Uterus (tissue), 4 donors: ENCODE data around the gene SELENOM. TPM values are rescaled to one million over a fixed set of nuclear protein-coding genes. Genes with fewer than 3 reads are reported as not detected.
A peak's percentile ranks its signal among the peaks of the same experiment; 100 is the strongest.

ENCODE experiments used
- DNase-seq, 2 donors: peaks; one replicate each; pipeline ENCODE4 v3.0.0-alpha.2; 2019 to 2020
- H3K27ac ChIP-seq, 2 donors: fragments of 200-600 bp; sonication (generic); 1 replicate in 1 of 2; 2 replicates in 1 of 2; pipeline ENCODE4 v1.5.1; 2016 to 2018
- H3K27me3 ChIP-seq, 2 donors: fragments of 200-600 bp; sonication (generic); one replicate each; pipeline ENCODE4 v1.5.1; 2018 to 2019; ENCODE audit warnings: control low read depth in 1 of 2
- H3K36me3 ChIP-seq, 2 donors: fragments of 200-600 bp; sonication (generic); one replicate each; pipeline ENCODE4 v1.5.1; 2019; ENCODE audit warnings: control low read depth in 1 of 2
- H3K4me1 ChIP-seq, 2 donors: fragments of 200-600 bp; sonication (generic); one replicate each; pipeline ENCODE4 v1.5.1; 2018 to 2019; ENCODE audit warnings: control low read depth in 1 of 2
- H3K4me3 ChIP-seq, 2 donors: fragments of 200-600 bp; sonication (generic); 1 replicate in 1 of 2; 2 replicates in 1 of 2; pipeline ENCODE4 v1.5.1; 2018 to 2019; ENCODE audit warnings: mild to moderate bottlenecking in 1 of 2
- H3K9me3 ChIP-seq, 2 donors: fragments of 200-600 bp; sonication (generic); one replicate each; pipeline ENCODE4 v1.5.1; 2019; ENCODE audit warnings: control low read depth in 1 of 2
- POLR2A ChIP-seq, 2 donors: fragments of 450-650 bp; IDR thresholded peaks; one replicate each; pipeline ENCODE4 v1.6.1; 2016; ENCODE audit warnings: antibody characterized with exemption in 2 of 2, mild to moderate bottlenecking in 1 of 2, moderate library complexity in 1 of 2
- intact Hi-C: fragments of 100-400 bp; cut with DNase I; formaldehyde crosslinking; loops from one replicate; pipeline ENCODE4 v1.15.1; 2023; ENCODE audit warnings: low total_unique reads
- total RNA-seq, 4 donors: library from RNA; depleted of rRNA in 3 of 4; stranded (reverse); fragments of >200 nt in 3 of 4; gene quantifications; one replicate each; pipeline versions ENCODE4 v1.1.0 to v1.2.4, GENCODE V29; 2014 to 2023
- TF ChIP-seq, protein P1 (sequence below), 4 experiments: fragments of 200-600 bp in 2 of 4; fragments of 450-650 bp in 2 of 4; sonication (generic) in 2 of 4; IDR thresholded peaks; one replicate each; pipeline ENCODE4 v1.5.1; 2016 to 2019; ENCODE audit warnings: antibody characterized with exemption in 4 of 4, mild to moderate bottlenecking in 2 of 4, moderate library complexity in 1 of 4
- donor health status: DM: yes; HTN: yes; CAD: no.

SELENOM gene
- total RNA-seq, 4 donors from 2014 or later: 91.7 to 2,170 (median 948) TPM

DNA sequence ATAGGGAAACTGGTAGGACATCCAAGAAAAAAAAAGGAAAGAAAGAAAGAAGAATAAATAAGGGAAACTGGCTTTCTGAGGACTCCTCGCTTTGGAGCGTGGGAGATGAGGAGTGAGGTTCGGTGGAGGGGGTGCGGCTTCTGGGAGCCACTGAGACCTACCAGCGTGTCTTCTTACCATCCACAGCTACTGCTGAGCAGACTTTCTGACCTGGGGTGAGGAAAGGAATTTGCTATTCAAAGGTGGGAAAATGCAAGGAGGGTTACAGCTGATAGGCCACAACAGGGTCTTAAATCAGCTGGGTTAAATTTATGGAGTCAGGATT lies 488 bp upstream of the SELENOM start:
- Histone ChIP-seq H3K27me3 (no peaks in the 10 kb centered on the region), H3K4me1 (no peaks in the 10 kb centered on the region), H3K36me3 (no peaks in the 10 kb centered on the region), H3K9me3 (no peaks in the 10 kb centered on the region), H3K27ac (peak overlapping the region; percentile 86 to 96), H3K4me3 (peak overlapping the region; percentile 32 to 90)
- TF ChIP-seq POLR2A (IDR thresholded peaks at IDR 0.05): no peak
- TF ChIP-seq, protein P1, sequence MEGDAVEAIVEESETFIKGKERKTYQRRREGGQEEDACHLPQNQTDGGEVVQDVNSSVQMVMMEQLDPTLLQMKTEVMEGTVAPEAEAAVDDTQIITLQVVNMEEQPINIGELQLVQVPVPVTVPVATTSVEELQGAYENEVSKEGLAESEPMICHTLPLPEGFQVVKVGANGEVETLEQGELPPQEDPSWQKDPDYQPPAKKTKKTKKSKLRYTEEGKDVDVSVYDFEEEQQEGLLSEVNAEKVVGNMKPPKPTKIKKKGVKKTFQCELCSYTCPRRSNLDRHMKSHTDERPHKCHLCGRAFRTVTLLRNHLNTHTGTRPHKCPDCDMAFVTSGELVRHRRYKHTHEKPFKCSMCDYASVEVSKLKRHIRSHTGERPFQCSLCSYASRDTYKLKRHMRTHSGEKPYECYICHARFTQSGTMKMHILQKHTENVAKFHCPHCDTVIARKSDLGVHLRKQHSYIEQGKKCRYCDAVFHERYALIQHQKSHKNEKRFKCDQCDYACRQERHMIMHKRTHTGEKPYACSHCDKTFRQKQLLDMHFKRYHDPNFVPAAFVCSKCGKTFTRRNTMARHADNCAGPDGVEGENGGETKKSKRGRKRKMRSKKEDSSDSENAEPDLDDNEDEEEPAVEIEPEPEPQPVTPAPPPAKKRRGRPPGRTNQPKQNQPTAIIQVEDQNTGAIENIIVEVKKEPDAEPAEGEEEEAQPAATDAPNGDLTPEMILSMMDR (IDR thresholded peaks at IDR 0.05): no peak
- intact Hi-C loops: no loop called here
- no peak for DNase-seq

DNA sequence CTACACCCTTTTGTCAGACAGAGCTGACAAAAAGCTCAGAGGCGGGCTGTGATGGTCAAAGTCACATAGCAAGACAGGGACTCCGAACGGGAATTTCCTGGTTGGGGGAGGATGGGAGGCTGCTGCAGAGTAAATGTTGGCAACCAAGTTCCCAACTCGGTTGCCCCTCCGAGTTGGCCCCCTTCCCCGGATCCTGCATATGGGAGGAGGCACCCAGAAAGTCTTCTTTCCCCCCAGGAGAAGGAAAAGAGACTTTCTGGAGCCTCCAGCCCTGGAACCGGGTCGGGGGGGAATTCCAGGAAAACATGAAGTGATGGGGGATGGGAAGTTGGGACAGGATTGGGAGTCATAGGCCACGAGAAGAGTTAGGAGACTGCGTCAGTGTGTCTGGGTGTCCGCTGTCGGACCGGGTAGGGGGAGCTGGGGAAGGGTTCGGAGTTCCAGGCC lies 614 bp downstream of the SELENOM start:
- peak overlapping the region; percentile 96 to 100 for H3K27ac ChIP-seq
- H3K36me3 ChIP-seq: no peaks in the 10 kb centered on the region
- H3K4me1 ChIP-seq: peaks cover 0 to 3% of the 10 kb centered on the region in 2 donors
- peak; percentile 43 to 65 for DNase-seq
- intact Hi-C loops: no loop called here
- no peaks in the 10 kb centered on the region for H3K27me3 ChIP-seq
- peak overlapping the region; percentile 90 to 95 for H3K4me3 ChIP-seq
- TF ChIP-seq POLR2A (IDR thresholded peaks at IDR 0.05): no peak
- TF ChIP-seq, protein P1 (IDR thresholded peaks at IDR 0.05): no peak
- no peaks in the 10 kb centered on the region for H3K9me3 ChIP-seq

DNA sequence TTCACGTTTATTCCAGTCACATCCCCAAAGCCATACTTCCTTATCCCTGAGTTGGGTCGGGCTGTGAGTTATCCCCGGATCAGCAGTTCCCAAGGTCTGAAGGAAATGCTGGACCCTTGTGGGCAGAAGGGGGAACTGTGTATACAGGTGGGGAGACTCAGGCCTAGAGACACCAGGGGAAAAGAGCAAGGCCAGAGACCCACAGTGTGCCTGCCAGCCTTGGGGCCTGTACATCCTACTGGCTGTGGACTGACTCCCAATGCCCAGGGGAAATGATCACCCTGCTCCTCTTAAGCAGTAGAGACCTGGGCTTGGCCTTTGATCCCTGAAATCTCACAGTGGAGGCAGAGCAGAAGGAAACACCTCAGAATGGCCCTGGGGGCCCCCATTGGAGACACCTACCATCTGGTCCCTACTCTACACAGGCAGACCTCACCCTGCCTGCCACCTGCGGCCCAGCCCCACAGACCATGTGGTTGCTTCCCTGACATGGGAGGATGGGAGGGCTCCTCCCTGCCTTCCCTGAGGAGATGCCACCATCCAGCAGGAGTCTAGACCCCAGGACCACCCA lies 1.3 kb downstream of the SELENOM start:
- Histone ChIP-seq H3K4me3 (peak overlapping the region; percentile 90 to 95), H3K9me3 (no peaks in the 10 kb centered on the region), H3K27me3 (no peaks in the 10 kb centered on the region), H3K27ac (peak overlapping the region; percentile 96 to 100), H3K4me1 (peaks cover 0 to 4% of the 10 kb centered on the region in 2 donors), H3K36me3 (no peaks in the 10 kb centered on the region)
- TF ChIP-seq POLR2A (IDR thresholded peaks at IDR 0.05): no peak
- TF ChIP-seq, protein P1 (IDR thresholded peaks at IDR 0.05): peak in 2 of 4 experiments; percentile 14 to 22
- peak; percentile 41 to 61 for DNase-seq
- intact Hi-C loops: no loop called here

DNA sequence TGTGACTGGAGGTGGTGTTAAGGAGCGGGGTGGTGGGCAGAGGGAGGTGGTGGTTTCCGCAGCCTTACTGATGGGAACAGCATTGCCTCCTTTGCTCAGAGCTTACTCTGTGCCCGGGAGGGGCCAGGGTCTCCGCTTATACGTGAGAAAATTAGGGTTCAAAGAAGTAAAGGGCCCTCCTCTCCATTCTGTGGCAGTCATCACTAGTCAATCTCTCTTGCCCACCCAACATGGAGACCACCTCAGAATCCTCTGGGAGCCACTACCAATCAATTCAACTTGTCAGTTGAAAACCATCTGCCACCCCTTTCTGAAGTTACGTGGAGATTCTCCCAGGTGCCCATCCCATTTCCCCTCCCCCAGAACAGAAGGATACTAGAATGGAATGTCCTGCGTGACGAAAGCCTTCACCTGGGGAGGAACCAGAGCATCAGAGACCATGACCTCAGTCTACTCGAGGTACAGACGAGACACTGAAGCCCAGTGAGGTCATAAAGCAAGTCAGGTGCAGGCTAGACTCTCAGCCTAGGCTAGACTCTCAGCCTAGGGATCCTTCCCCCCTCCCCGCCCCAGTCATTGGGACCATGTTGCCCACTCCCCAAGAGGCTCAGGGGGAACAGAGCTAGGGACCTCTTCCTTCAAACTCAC lies 2.0 kb downstream of the SELENOM start:
- H3K9me3 ChIP-seq: no peaks in the 10 kb centered on the region
- no peaks in the 10 kb centered on the region for H3K27me3 ChIP-seq
- intact Hi-C loops: no loop called here
- peak overlapping the region; percentile 90 to 95 for H3K4me3 ChIP-seq
- peak in 1 of 2 donors; percentile 48 for DNase-seq
- no peaks in the 10 kb centered on the region for H3K36me3 ChIP-seq
- H3K27ac ChIP-seq: peak overlapping the region; percentile 96 to 100
- TF ChIP-seq, protein P1 (IDR thresholded peaks at IDR 0.05): no peak
- TF ChIP-seq POLR2A (IDR thresholded peaks at IDR 0.05): no peak
- H3K4me1 ChIP-seq: peaks cover 0 to 4% of the 10 kb centered on the region in 2 donors

DNA sequence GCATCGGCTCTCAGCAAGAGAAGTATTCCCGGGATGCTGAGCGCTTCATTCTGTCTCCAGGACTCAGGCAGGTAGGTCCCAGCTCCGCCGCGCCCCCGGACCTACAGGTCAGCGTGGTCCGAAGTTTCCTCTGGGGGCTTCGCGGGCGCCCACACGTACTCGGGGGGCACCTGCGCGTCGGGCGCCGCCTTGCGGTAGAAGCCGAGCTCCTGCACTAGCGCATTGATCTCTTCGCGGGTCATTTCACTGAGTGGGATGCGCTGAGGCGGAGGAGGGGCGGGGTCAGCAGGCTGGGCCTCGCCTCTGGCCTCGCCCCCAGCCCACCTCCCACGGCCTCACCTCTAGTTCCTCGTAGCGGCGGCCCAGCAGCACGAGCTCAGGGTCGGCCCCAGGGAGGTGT lies 2.5 kb downstream of the SELENOM start:
- DNase-seq: peak; percentile 65 to 72
- H3K9me3 ChIP-seq: no peaks in the 10 kb centered on the region
- H3K4me1 ChIP-seq: peaks cover 0 to 4% of the 10 kb centered on the region in 2 donors
- H3K36me3 ChIP-seq: no peaks in the 10 kb centered on the region
- TF ChIP-seq POLR2A (IDR thresholded peaks at IDR 0.05): peak in 1 of 2 donors; percentile 28
- TF ChIP-seq, protein P1 (IDR thresholded peaks at IDR 0.05): peak; percentile 21 to 62 (median 48)
- intact Hi-C loops: no loop called here
- peak overlapping the region; percentile 96 to 100 for H3K27ac ChIP-seq
- peak overlapping the region; percentile 90 to 95 for H3K4me3 ChIP-seq
- H3K27me3 ChIP-seq: no peaks in the 10 kb centered on the region
